HG03354 (cell line): Measurements from ENCODE around the gene MCL1.
"Not testable (repeated sequence)": the region's sequence is repeated elsewhere in the genome, so short reads cannot be mapped to it uniquely, and the experiment has no call there.

Source experiments
- ATAC-seq: cut with Tn5 transposase; IDR thresholded peaks from one replicate; pipeline ENCODE4 v1.9.1; 2021; ENCODE audit warnings: mild to moderate bottlenecking; ENCODE audit not compliant: unreplicated experiment, poor library complexity, severe bottlenecking

MCL1 gene

GRCh38 chr1:150574260-150575071 lies 4.9 kb downstream of the MCL1 start:
- no peak for ATAC-seq

GRCh38 chr1:150573648-150574071 lies 5.8 kb downstream of the MCL1 start:
- ATAC-seq: not testable (repeated sequence)

- ATAC-seq: no peak
Measured at GRCh38 chr1:150572918-150573647, 6.3 kb downstream of the MCL1 start.

GRCh38 chr1:150568594-150568966 lies 10.8 kb downstream of the MCL1 start:
- no peak for ATAC-seq

GRCh38 chr1:150567717-150568593 lies 11.5 kb downstream of the MCL1 start:
- peak; percentile 30 for ATAC-seq

- ATAC-seq: peak; percentile 34
Measured at GRCh38 chr1:150567341-150567716, 12.1 kb downstream of the MCL1 start.

GRCh38 chr1:150566589-150567340 lies 12.6 kb downstream of the MCL1 start:
- ATAC-seq: no peak

GRCh38 chr1:150565240-150565991 lies 14.0 kb downstream of the MCL1 start:
- not testable (repeated sequence) for ATAC-seq

GRCh38 chr1:150564051-150564991 lies 15.1 kb downstream of the MCL1 start:
- no peak for ATAC-seq

- ATAC-seq: no peak
Measured at GRCh38 chr1:150563340-150564038, 15.9 kb downstream of the MCL1 start.

- ATAC-seq: peak; percentile 45
Measured at GRCh38 chr1:150562446-150563339, 16.7 kb downstream of the MCL1 start.

- peak; percentile 41 for ATAC-seq
Measured at GRCh38 chr1:150561974-150562445, 17.4 kb downstream of the MCL1 start.

- ATAC-seq: peak; percentile 3
Measured at GRCh38 chr1:150561254-150561973, 18.0 kb downstream of the MCL1 start.

- peak; percentile 44 for ATAC-seq
Measured at GRCh38 chr1:150560576-150561253, 18.7 kb downstream of the MCL1 start.

GRCh38 chr1:150560011-150560438 lies 19.4 kb downstream of the MCL1 start:
- ATAC-seq: no peak
